Mammary epithelial cell (primary cell): ENCODE measurements around the gene SLIT3.

Experiments used
- CTCF ChIP-seq, 2 donors: IDR thresholded peaks in 1 of 2; conservative IDR thresholded peaks in 1 of 2; 2 replicates each; pipeline ENCODE4 v1.5.1; 2011 to 2012; ENCODE audit warnings: inconsistent platforms in 2 of 2, low read length in 2 of 2, mild to moderate bottlenecking in 2 of 2, control low read depth in 1 of 2, low read depth in 1 of 2; ENCODE audit not compliant: insufficient read depth in 1 of 2; ENCODE audit errors: extremely low read depth in 1 of 2
- EZH2 ChIP-seq: IDR thresholded peaks from 2 replicates; pipeline ENCODE4 v1.6.1; 2012; ENCODE audit warnings: low read length, inconsistent platforms, borderline replicate concordance

- TF ChIP-seq CTCF (conservative IDR thresholded peaks at IDR 0.05 in 1 of 2, IDR thresholded peaks at IDR 0.05 in 1 of 2; ENCODE audit: extremely low read depth in 1 of 2, insufficient read depth in 1 of 2, low read depth in 1 of 2, low read length in 2 of 2) (no peak), EZH2 (no peak)
Observed at GRCh38 chr5:168675883-168676408, 625.0 kb downstream of the SLIT3 start.
